Measurements from ENCODE around the gene STX16.
"Not testable (repeated sequence)": the region's sequence is repeated elsewhere in the genome, so short reads cannot be mapped to it uniquely, and the experiment has no call there.

The STX16 gene

GRCh38 chr20:58726156-58726555, 75.1 kb downstream of the STX16 start:
- DNase-seq (ENCODE audit: low spot score): not testable (repeated sequence)
